H1 (cell line): ENCODE results near the gene PRRC2C. TPM values are rescaled to one million over a fixed set of nuclear protein-coding genes. Genes with fewer than 3 reads are reported as not detected.

ENCODE experiments used
- E2F6 ChIP-seq: IDR thresholded peaks from 2 replicates; pipeline ENCODE4 v1.6.1; 2012; ENCODE audit warnings: inconsistent platforms
- EP300 ChIP-seq, 2 experiments: IDR thresholded peaks; 1 replicate in 1 of 2; 2 replicates in 1 of 2; pipeline ENCODE4 v1.6.1; 2011 to 2012; ENCODE audit warnings: low read depth in 2 of 2, low read length in 2 of 2, mild to moderate bottlenecking in 2 of 2, borderline replicate concordance in 1 of 2, inconsistent platforms in 1 of 2, moderate library complexity in 1 of 2
- polyA plus RNA-seq, 7 experiments: library from polyadenylated mRNA; depleted of rRNA in 3 of 7; stranded (reverse) in 5 of 7; unstranded in 2 of 7; fragments of >200 nt in 5 of 7; fragments of 200-250 nt in 2 of 7; gene quantifications; 1 replicate in 5 of 7; 2 replicates in 1 of 7; 4 replicates in 1 of 7; pipeline versions ENCODE4 v1.2.1 to v1.2.3, GENCODE V29; 2011 to 2013; ENCODE audit warnings: missing spikeins in 2 of 7, mixed read lengths in 2 of 7
- total RNA-seq: library from RNA; stranded (reverse); fragmentation: NEBNext Ultra II Directional; extraction: Animal tissue kit (Norgen Biotek cat#: 25700); gene quantifications from 2 replicates; pipeline ENCODE4 v1.2.1, GENCODE V29; 2021
- TF ChIP-seq, protein P1 (sequence below), 3 experiments: IDR thresholded peaks; 1 replicate in 2 of 3; 2 replicates in 1 of 3; pipeline versions ENCODE4 v1.5.1 to v1.6.1; 2011; ENCODE audit warnings: low read length in 3 of 3, mild to moderate bottlenecking in 3 of 3, inconsistent platforms in 2 of 3, low read depth in 1 of 3, moderate library complexity in 1 of 3; ENCODE audit not compliant: insufficient read depth in 1 of 3; ENCODE audit errors: control extremely low read depth in 1 of 3

Gene PRRC2C
- total and polyA plus RNA-seq, 2 of the 8 experiments (the other 6 are each of a cell fraction or from before 2014, with no cell fraction given): 125 to 264 TPM

- TF ChIP-seq, protein P1, sequence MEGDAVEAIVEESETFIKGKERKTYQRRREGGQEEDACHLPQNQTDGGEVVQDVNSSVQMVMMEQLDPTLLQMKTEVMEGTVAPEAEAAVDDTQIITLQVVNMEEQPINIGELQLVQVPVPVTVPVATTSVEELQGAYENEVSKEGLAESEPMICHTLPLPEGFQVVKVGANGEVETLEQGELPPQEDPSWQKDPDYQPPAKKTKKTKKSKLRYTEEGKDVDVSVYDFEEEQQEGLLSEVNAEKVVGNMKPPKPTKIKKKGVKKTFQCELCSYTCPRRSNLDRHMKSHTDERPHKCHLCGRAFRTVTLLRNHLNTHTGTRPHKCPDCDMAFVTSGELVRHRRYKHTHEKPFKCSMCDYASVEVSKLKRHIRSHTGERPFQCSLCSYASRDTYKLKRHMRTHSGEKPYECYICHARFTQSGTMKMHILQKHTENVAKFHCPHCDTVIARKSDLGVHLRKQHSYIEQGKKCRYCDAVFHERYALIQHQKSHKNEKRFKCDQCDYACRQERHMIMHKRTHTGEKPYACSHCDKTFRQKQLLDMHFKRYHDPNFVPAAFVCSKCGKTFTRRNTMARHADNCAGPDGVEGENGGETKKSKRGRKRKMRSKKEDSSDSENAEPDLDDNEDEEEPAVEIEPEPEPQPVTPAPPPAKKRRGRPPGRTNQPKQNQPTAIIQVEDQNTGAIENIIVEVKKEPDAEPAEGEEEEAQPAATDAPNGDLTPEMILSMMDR (IDR thresholded peaks at IDR 0.05; ENCODE audit: control extremely low read depth in 1 of 3, insufficient read depth in 1 of 3, low read depth in 1 of 3, low read length in 3 of 3): no peak
- TF ChIP-seq E2F6: no peak
- TF ChIP-seq EP300 (IDR thresholded peaks at IDR 0.05; ENCODE audit: borderline replicate concordance in 1 of 2, low read depth in 2 of 2, low read length in 2 of 2): no peak
- TF ChIP-seq, all 59 proteins: peak for 0
These were observed 30.0 kb downstream of the PRRC2C start (continued) for GRCh38 chr1:171515299-171515698.
